COLO668 (cell line): ENCODE measurements around the gene ADAM17.
"Not testable (repeated sequence)": the region's sequence is repeated elsewhere in the genome, so short reads cannot be mapped to it uniquely, and the experiment has no call there.

Experiments used
- DNase-seq: peaks from one replicate; lab custom pipeline; 2025; ENCODE audit not compliant: unreplicated experiment; lab: John Stamatoyannopoulos, UW

ADAM17 gene

GRCh38 chr2:9524291-9524690, 31.3 kb downstream of the ADAM17 start:
- DNase-seq: no peak

- no peak for DNase-seq
Observed at GRCh38 chr2:9519250-9519649, 36.4 kb downstream of the ADAM17 start.

- DNase-seq: no peak
Observed at GRCh38 chr2:9518780-9519179, 36.9 kb downstream of the ADAM17 start.

- DNase-seq: no peak
Observed at GRCh38 chr2:9518163-9518562, 37.5 kb downstream of the ADAM17 start.

GRCh38 chr2:9517118-9517782, 38.4 kb downstream of the ADAM17 start:
- DNase-seq: no peak

- not testable (repeated sequence) for DNase-seq
Observed at GRCh38 chr2:9513946-9514345, 41.7 kb downstream of the ADAM17 start.

- DNase-seq: no peak
Observed at GRCh38 chr2:9508931-9509330, 46.7 kb downstream of the ADAM17 start.

- no peak for DNase-seq
Observed at GRCh38 chr2:9498210-9498609, 57.4 kb downstream of the ADAM17 start.

- peak; percentile 62 for DNase-seq
Observed at GRCh38 chr2:9497017-9497416, 58.6 kb downstream of the ADAM17 start.

- DNase-seq: no peak
Observed at GRCh38 chr2:9494081-9494480, 61.5 kb downstream of the ADAM17 start.

- no peak for DNase-seq
Observed at GRCh38 chr2:9493478-9493877, 62.2 kb downstream of the ADAM17 start.

- DNase-seq: no peak
Observed at GRCh38 chr2:9492927-9493326, 62.7 kb downstream of the ADAM17 start.

- DNase-seq: no peak
Observed at GRCh38 chr2:9490789-9491188, 64.8 kb downstream of the ADAM17 start.

GRCh38 chr2:9488583-9489547, 66.8 kb downstream of the ADAM17 start:
- no peak for DNase-seq

- no peak for DNase-seq
Observed at GRCh38 chr2:9484533-9484932, 71.1 kb downstream of the ADAM17 start.

- DNase-seq: no peak
Observed at GRCh38 chr2:9483107-9483506, 72.5 kb downstream of the ADAM17 start.

GRCh38 chr2:9480157-9480556, 75.5 kb downstream of the ADAM17 start:
- DNase-seq: no peak

GRCh38 chr2:9478526-9478925, 77.1 kb downstream of the ADAM17 start:
- DNase-seq: no peak

- no peak for DNase-seq
Observed at GRCh38 chr2:9477914-9478313, 77.7 kb downstream of the ADAM17 start.

- DNase-seq: peak; percentile 80
Observed at GRCh38 chr2:9474361-9475057, 81.1 kb downstream of the ADAM17 start, which contains the start of gene IAH1. TSS of gene IAH1 (plus strand) at chr2:9474551. CDS start at chr2:9474567, 16 bp downstream.

GRCh38 chr2:9473985-9474360, 81.7 kb downstream of the ADAM17 start:
- peak; percentile 78 for DNase-seq
